Measurements from ENCODE around the gene DDX54.

Gene DDX54

GRCh38 chr12:113114447-113115178, 70.7 kb downstream of the DDX54 start:
- no peak for TF ChIP-seq CTCF (IDR thresholded peaks at IDR 0.05; ENCODE audit: low read depth, low read length)

GRCh38 chr12:113113397-113113796, 71.9 kb downstream of the DDX54 start:
- H3K4me3 ChIP-seq (ENCODE audit: low read depth, low read length): no peak overlapping the region
- no peak for TF ChIP-seq CTCF (IDR thresholded peaks at IDR 0.05; ENCODE audit: low read depth, low read length)

More at GRCh38 chr12:113114447-113115178, 70.7 kb downstream of the DDX54 start:
- H3K4me3 ChIP-seq (ENCODE audit: low read depth, low read length): no peak overlapping the region

GRCh38 chr12:113112043-113112899, 73.0 kb downstream of the DDX54 start:
- TF ChIP-seq CTCF (IDR thresholded peaks at IDR 0.05; ENCODE audit: low read depth, low read length): no peak
- H3K4me3 ChIP-seq (ENCODE audit: low read depth, low read length): no peak overlapping the region

- no peak overlapping the region for H3K4me3 ChIP-seq (ENCODE audit: low read depth, low read length)
- no peak for TF ChIP-seq CTCF (IDR thresholded peaks at IDR 0.05; ENCODE audit: low read depth, low read length)
Observed at GRCh38 chr12:113111247-113111646, 74.0 kb downstream of the DDX54 start.

GRCh38 chr12:113109872-113110599, 75.2 kb downstream of the DDX54 start:
- no peak for TF ChIP-seq CTCF (IDR thresholded peaks at IDR 0.05; ENCODE audit: low read depth, low read length)
- H3K4me3 ChIP-seq (ENCODE audit: low read depth, low read length): no peak overlapping the region

- no peak overlapping the region for H3K4me3 ChIP-seq (ENCODE audit: low read depth, low read length)
- no peak for TF ChIP-seq CTCF (IDR thresholded peaks at IDR 0.05; ENCODE audit: low read depth, low read length)
Observed at GRCh38 chr12:113109360-113109759, 75.9 kb downstream of the DDX54 start.
